ENCODE data around the gene APIP.

APIP gene

DNA sequence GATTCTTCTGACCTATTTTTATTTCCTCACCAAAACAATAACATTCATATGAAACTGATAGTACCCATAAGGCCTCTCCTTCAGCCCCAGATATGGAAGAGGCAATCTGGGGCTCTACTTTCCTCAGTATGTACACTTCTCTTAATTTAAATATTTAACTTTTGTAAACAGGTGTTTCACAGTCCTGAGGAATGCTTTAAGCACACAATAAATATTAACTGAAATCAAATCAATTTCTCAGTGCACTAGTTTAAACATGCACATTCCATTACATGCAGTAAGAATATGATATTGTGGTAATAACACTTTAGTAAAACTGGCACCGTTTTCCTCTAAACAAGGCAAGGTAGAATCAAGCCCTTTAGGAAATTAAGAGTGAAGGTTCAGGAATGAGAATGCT lies 28.9 kb downstream of the APIP start:
- DNase-seq (ENCODE audit: low read depth), result no peak

DNA sequence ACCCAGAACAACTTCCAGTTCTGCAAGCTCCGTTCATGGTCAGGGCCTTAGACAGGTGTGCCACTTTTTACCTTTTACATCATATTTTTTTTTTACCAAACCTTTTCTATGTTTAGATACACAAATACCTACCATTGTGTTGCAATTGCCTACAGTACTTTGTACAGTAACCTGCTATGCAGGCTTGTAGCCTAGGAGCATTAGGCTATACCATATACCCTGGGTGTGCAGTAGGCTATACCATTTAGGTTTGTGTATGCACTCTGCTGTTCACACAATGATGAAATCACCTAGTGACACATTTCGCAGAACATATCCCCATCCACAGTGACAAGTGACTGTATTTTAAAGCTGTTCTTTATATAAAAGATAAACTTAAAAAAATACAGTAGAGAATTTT lies 29.6 kb downstream of the APIP start:
- no peak for DNase-seq (ENCODE audit: low read depth)

GRCh38 chr11:34881900-34882299 lies 34.3 kb downstream of the APIP start:
- DNase-seq (ENCODE audit: low read depth), result no peak

- DNase-seq (ENCODE audit: low read depth), result no peak
These were observed 38.7 kb downstream of the APIP start for GRCh38 chr11:34877375-34877975.

DNA sequence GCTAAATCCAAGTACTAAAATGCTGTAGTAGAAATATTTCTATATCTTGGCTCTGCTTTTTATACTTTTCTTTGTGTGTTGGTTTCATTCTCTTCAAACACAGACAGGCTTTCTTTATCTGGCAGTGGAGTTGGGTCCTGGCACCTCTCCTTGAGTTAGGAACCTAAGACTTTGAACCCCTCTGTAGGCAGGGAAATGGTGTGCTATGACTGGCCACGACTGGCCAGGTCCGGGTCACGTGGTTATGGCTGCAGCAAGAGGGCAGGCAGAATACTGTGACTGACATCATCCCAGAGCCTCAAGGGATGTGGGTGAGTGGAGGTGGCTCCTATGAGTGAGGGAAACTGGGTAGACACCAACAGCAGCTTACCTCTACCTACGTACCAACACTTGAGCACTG lies 42.0 kb downstream of the APIP start:
- no peak for DNase-seq (ENCODE audit: low read depth)

GRCh38 chr11:34870548-34871196 lies 45.5 kb downstream of the APIP start:
- no peak for DNase-seq (ENCODE audit: low read depth)

DNA sequence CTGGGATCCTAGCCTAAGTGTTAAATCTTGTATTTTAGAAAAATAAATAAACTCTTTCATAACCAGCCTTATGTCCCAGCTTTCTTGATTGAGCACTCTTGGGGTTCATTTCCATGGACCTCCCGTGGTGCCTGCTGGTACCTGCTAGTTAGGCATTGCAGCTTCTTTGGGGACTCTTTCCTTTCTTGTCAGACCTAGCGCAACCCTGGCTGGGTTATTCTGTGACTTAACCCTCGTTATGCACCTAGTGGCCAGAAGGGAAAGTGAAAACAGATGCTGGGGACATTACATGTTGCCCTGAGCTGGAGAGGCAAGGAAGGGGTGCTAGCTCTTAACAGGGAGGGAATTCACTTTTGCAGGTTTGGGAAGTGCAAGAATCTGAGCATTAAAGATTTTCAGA lies 46.8 kb downstream of the APIP start:
- no peak for DNase-seq (ENCODE audit: low read depth)

GRCh38 chr11:34866375-34866774 lies 49.8 kb downstream of the APIP start:
- DNase-seq (ENCODE audit: low read depth), result no peak

GRCh38 chr11:34865261-34865660 lies 50.9 kb downstream of the APIP start:
- DNase-seq (ENCODE audit: low read depth), result no peak

- DNase-seq (ENCODE audit: low read depth), result no peak
These were observed 51.8 kb downstream of the APIP start for GRCh38 chr11:34864424-34864823.

- no peak for DNase-seq (ENCODE audit: low read depth)
These were observed 53.1 kb downstream of the APIP start for GRCh38 chr11:34863048-34863447.

- no peak for DNase-seq (ENCODE audit: low read depth)
These were observed 55.7 kb downstream of the APIP start for GRCh38 chr11:34860518-34860917.

DNA sequence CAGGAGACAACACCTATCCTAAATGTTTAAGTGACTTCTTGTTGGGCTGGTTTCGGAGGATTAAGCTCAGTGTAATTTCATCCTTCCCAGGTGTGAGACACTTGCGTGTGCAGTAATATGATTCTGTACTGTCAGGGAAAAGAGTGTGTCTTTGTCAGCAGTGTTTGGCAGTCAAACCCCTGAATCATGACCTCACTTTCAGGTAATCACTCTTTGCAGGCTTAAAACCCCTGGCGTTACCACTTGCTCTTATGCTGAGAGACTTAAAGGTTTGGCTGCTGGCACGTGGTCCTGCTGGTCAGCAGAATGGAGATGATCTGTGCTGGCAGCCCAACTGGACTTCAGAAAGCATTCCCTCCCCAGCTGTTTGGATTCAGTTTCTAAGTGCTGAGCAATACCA lies 56.1 kb downstream of the APIP start:
- no peak for DNase-seq (ENCODE audit: low read depth)

DNA sequence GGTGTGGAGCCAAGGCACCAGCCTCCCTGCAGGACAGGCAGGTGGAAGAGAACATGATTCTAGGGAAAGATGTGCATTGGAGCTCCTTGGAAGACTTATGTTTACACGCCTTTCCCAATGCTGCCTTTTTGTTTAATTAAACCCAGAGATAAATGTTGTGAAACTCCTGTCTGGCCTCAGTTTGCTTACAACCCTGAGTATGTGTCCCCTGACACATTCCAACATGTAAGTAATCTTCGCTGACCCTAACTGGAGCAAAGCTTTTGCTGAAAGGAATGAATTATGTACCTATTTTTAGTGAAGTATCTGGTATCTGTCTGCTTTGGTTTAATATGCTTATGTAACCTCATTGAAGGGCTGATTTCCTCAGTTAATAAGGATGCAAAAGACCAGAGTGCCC lies 56.7 kb downstream of the APIP start:
- no peak for DNase-seq (ENCODE audit: low read depth)

DNA sequence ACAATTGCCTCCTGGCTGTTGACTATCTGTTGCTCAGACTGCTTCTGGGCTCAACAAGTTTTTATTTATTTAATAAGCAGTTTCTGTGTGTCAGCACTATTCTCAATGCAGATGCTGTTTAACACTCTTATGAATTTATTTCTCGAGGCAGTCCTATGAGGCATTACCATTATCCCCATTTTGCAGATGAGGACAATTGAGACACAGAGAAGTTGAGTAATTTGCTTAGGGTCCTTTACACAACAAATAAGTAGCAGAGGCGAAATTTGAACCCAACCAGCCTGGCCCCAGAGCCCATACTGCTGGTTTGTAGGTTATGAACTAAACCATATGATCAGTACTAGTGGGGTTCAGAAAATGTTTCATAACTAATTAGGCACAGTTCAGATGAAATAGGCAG lies 58.7 kb downstream of the APIP start:
- no peak for DNase-seq (ENCODE audit: low read depth)

DNA sequence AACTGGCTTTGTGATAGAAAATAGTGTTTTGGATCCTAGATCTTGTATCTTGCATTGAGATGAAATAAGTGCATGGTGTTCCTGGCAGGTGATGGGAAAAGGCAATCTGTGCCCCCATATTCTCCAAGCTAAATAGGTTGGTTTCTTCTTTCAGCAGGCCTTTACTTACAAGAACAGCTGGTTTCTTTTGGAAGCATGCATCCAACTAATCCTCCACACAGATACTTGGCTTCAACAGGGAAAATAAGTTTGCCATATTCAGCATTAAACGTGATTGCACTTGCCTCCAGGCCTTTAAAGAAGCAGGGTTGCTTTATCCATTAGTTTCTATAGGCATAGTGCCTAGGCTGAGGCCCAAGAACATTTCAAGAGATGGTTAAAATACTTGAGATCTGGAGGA lies 59.9 kb downstream of the APIP start:
- no peak for DNase-seq (ENCODE audit: low read depth)

DNA sequence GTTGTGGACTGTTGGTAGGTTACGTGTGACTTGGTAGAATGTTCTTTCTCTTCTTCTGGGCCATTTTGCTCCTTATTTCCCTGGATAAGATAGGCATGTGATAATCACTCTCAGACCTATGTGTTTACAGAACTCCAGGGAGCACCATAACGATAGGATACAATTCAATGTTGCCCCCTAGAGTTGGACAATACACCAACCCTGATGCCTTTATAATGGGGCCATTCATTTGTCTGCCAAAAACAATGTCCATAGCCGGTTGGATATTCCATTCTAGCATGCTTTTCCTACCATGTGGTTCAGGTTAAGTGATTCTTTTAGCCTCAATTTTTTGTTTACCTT lies 60.5 kb downstream of the APIP start:
- DNase-seq (ENCODE audit: low read depth), result no peak

DNA sequence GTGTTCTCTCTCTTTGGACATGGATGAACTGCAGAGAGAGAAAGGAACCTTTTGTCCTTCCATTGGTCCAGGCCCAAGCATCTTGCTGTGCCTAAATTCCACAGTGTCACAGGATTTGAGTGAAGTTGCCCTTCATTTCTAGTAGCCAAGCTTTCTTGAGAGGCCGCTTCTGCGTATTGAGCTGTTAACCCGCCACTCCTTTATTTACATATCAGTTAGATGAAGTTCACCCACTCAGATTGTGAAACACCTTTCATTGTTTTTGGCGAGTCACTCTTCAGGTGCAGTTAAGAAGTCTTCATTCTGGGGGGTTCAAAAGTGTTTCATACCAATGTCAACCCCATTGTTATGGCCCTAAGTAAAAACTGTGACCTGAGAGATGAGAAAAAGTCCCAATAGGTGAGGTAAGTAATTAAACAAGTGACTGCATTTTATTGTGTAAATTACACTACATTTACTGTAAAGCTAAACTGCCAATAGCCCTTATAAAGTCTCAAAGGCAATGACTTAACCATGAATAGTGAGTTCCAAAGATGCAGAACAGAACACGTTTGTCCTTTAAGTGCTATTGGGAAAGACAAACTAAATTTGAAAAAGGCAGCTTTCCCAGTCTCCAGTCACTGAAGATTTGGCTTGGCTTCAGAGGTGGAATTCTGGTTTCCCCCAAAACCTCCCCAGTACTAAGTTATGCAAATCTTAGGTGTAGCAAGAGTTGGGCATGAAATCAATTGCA lies 61.0 kb downstream of the APIP start:
- DNase-seq (ENCODE audit: low read depth), result no peak

- no peak for DNase-seq (ENCODE audit: low read depth)
These were observed 64.3 kb downstream of the APIP start for GRCh38 chr11:34851916-34852315.

DNA sequence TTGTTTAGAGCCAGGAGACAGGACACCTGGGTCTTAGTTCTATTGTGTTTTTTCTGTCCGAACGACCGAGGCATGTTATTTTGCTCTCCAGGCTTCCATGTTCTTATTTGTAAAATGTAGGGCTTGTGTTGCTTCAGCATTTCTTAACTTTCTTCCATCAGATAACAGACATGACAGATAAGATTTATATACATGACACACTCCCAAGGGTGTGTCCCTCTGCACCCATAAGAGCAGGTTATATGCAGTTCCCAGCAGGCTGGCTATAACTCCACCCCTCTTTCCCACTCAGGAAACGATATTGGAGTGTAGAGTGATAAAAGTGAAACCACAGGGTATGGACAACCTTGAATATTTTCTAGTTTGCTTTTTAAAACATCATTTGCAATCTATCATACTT lies 65.8 kb downstream of the APIP start:
- DNase-seq (ENCODE audit: low read depth), result no peak

DNA sequence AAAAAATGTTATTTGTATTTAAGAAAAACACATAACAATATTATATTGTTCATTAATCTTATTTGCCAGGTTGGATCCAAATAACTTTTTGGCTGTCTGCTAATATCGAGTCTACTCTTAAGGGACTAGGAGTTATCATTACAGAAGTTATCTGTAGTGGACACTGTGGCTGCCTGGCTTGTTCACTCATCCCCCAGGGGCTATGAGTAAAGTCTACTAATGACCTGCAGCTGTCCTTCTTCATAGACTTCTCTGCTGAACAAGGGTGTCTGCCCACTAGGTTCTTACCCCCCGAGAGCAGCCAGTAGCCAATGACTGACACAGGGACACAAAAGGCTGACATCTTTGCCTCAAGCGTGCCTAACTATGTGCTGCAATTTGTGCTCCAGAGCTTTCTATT lies 69.7 kb downstream of the APIP start:
- DNase-seq (ENCODE audit: low read depth), result no peak

GRCh38 chr11:34844463-34845112 lies 71.6 kb downstream of the APIP start:
- no peak for DNase-seq (ENCODE audit: low read depth)

GRCh38 chr11:34843271-34843670 lies 72.9 kb downstream of the APIP start:
- no peak for DNase-seq (ENCODE audit: low read depth)
